OCI-LY1 (cell line): Measurements from ENCODE around the gene RAF1.

Source experiments
- EZH2 ChIP-seq: fragments of 200-600 bp; sonication (generic), shearing (Covaris generic); IDR thresholded peaks from 2 replicates; pipeline ENCODE4 v1.8.0; 2017; ENCODE audit warnings: borderline replicate concordance, mixed run types, mild to moderate bottlenecking, antibody characterized with exemption, low read length, moderate library complexity, mixed read lengths
- TF ChIP-seq, protein P1 (sequence below): fragments of 200-600 bp; sonication (generic), shearing (Covaris generic); IDR thresholded peaks from 2 replicates; pipeline ENCODE4 v1.5.1; 2017; ENCODE audit warnings: mild to moderate bottlenecking, antibody characterized with exemption, low read length, moderate library complexity, mixed read lengths

DNA sequence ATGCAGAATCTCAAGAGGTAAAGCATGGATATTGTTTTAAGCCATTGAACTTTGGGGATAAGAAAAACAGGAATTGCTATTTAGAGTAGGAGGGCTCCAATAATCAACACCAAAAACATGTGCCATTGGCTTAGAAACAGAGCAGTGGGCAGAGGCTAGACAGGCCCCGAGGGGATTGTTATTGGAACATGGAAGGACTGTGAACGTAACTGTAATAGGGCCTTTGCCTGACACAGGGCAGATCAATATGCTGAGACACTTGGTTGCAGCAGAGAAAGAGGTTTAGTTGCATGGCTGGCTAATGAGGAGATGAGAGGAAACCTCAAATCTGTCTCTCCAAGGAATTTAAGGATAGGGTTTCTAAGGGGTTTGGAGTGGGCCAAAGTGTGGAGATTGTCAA, 36.9 kb upstream of the RAF1 start:
- TF ChIP-seq, protein P1, sequence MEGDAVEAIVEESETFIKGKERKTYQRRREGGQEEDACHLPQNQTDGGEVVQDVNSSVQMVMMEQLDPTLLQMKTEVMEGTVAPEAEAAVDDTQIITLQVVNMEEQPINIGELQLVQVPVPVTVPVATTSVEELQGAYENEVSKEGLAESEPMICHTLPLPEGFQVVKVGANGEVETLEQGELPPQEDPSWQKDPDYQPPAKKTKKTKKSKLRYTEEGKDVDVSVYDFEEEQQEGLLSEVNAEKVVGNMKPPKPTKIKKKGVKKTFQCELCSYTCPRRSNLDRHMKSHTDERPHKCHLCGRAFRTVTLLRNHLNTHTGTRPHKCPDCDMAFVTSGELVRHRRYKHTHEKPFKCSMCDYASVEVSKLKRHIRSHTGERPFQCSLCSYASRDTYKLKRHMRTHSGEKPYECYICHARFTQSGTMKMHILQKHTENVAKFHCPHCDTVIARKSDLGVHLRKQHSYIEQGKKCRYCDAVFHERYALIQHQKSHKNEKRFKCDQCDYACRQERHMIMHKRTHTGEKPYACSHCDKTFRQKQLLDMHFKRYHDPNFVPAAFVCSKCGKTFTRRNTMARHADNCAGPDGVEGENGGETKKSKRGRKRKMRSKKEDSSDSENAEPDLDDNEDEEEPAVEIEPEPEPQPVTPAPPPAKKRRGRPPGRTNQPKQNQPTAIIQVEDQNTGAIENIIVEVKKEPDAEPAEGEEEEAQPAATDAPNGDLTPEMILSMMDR = no peak
- TF ChIP-seq EZH2 = no peak
